Liver (tissue), 3 donors: Measurements from ENCODE around the gene CAMK1G.

Experiments used
- CTCF ChIP-seq: fragments of 150-350 bp; IDR thresholded peaks from 2 replicates; pipeline ENCODE4 v1.5.1; 2017; ENCODE audit warnings: improper control_type of control experiment, low read depth, low read length; ENCODE audit not compliant: missing input control
- JUND ChIP-seq, 2 donors: IDR thresholded peaks; 2 replicates each; pipeline ENCODE4 v1.6.1; 2016; ENCODE audit warnings: antibody characterized with exemption in 2 of 2
- TAF1 ChIP-seq: conservative IDR thresholded peaks from 2 replicates; pipeline ENCODE4 v1.6.1; 2016; ENCODE audit warnings: antibody characterized with exemption, mild to moderate bottlenecking
- YY1 ChIP-seq: IDR thresholded peaks from 2 replicates; pipeline ENCODE4 v1.6.1; 2016; ENCODE audit warnings: antibody characterized with exemption, mild to moderate bottlenecking
- TF ChIP-seq, protein P1 (sequence below): IDR thresholded peaks from 2 replicates; pipeline ENCODE4 v1.6.1; 2016; ENCODE audit warnings: antibody characterized with exemption
- donor health status: healthy.
- donor health status: healthy.

- TF ChIP-seq JUND (IDR thresholded peaks at IDR 0.05) (no peak), CTCF (peak; percentile 85), TAF1 (no peak), YY1 (peak; percentile 58)
- TF ChIP-seq, protein P1, sequence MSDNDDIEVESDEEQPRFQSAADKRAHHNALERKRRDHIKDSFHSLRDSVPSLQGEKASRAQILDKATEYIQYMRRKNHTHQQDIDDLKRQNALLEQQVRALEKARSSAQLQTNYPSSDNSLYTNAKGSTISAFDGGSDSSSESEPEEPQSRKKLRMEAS = no peak
Measured at GRCh38 chr1:209565759-209566678, 17.5 kb upstream of the CAMK1G start.
